Stimulated activated CD8-positive, alpha-beta memory T cell treated with anti-CD3 and anti-CD28 coated beads, Interleukin-15, amount 100 ng/mL, for 48 hours (primary cell): ENCODE results near the gene TIAM2.
A peak's percentile ranks its signal among the peaks of the same experiment; 100 is the strongest.
"Not testable (repeated sequence)": the region's sequence is repeated elsewhere in the genome, so short reads cannot be mapped to it uniquely, and the experiment has no call there.

Experiments used
- DNase-seq, 2 donors: peaks; one replicate each; pipeline ENCODE4 v3.0.0-alpha.2; 2020; ENCODE audit warnings: low read depth in 2 of 2

Gene TIAM2

GRCh38 chr6:154995254-154996015 lies at the start of gene TIAM2:
TSS of gene TIAM2 (plus strand) at chr6:154995315. CDS start at chr6:155129224, 133,909 bp downstream.
- DNase-seq, result peak; percentile 22 to 23

- no peak for DNase-seq
These were observed 44.2 kb upstream of the TIAM2 start for GRCh38 chr6:154950979-154951344.

- DNase-seq, result no peak
These were observed 43.5 kb upstream of the TIAM2 start for GRCh38 chr6:154951345-154952200.

- no peak for DNase-seq
These were observed 41.5 kb upstream of the TIAM2 start for GRCh38 chr6:154953644-154954043.

GRCh38 chr6:154954347-154954746 lies 40.8 kb upstream of the TIAM2 start:
- DNase-seq, result no peak

- no peak for DNase-seq
These were observed 38.2 kb upstream of the TIAM2 start for GRCh38 chr6:154956771-154957522.

- DNase-seq, result no peak
These were observed 36.6 kb upstream of the TIAM2 start for GRCh38 chr6:154958469-154958868.

GRCh38 chr6:154960299-154960843 lies 34.7 kb upstream of the TIAM2 start:
- no peak for DNase-seq

- DNase-seq, result no peak
These were observed 34.1 kb upstream of the TIAM2 start for GRCh38 chr6:154960854-154961530.

GRCh38 chr6:154962753-154963152 lies 32.4 kb upstream of the TIAM2 start:
- no peak for DNase-seq

GRCh38 chr6:154966065-154966770 lies 28.9 kb upstream of the TIAM2 start:
- not testable (repeated sequence) for DNase-seq

GRCh38 chr6:154969796-154970195 lies 25.3 kb upstream of the TIAM2 start:
- DNase-seq, result no peak

GRCh38 chr6:154974485-154975149 lies 20.5 kb upstream of the TIAM2 start:
- DNase-seq, result peak in 1 of 2 donors; percentile 1

GRCh38 chr6:154977588-154977987 lies 17.5 kb upstream of the TIAM2 start:
- DNase-seq, result no peak

GRCh38 chr6:154980273-154981078 lies 14.6 kb upstream of the TIAM2 start:
- no peak for DNase-seq

GRCh38 chr6:154981079-154981870 lies 13.8 kb upstream of the TIAM2 start:
- DNase-seq, result no peak

- DNase-seq, result no peak
These were observed 11.0 kb upstream of the TIAM2 start for GRCh38 chr6:154984146-154984545.

- DNase-seq, result no peak
These were observed 8.3 kb upstream of the TIAM2 start for GRCh38 chr6:154986787-154987235.
